Lower leg skin (tissue), 3 donors: Measurements from ENCODE around the gene RAC3.

Experiments
- CTCF ChIP-seq, 3 donors: fragments of 450-650 bp; IDR thresholded peaks; one replicate each; pipeline ENCODE4 v1.5.1; 2016; ENCODE audit warnings: antibody characterized with exemption in 3 of 3, mild to moderate bottlenecking in 3 of 3, moderate library complexity in 2 of 3
- POLR2A ChIP-seq, 2 donors: fragments of 450-650 bp; IDR thresholded peaks; one replicate each; pipeline ENCODE4 v1.6.1; 2016 to 2017; ENCODE audit warnings: antibody characterized with exemption in 2 of 2, mild to moderate bottlenecking in 1 of 2, moderate library complexity in 1 of 2

GRCh38 chr17:82059272-82060000 lies 28.0 kb downstream of the RAC3 start:
- TF ChIP-seq POLR2A (IDR thresholded peaks at IDR 0.05) (no peak), CTCF (IDR thresholded peaks at IDR 0.05) (no peak)
